Right lung (tissue), 5 donors: ENCODE data around the gene TFB1M. TPM values are rescaled to one million over a fixed set of nuclear protein-coding genes. Genes with fewer than 3 reads are reported as not detected.

Experiments
- DNase-seq, 2 donors: peaks; one replicate each; pipeline ENCODE4 v3.0.0-alpha.2; 2013
- polyA plus RNA-seq, 5 donors: library from polyadenylated mRNA; unstranded; fragments of 120-200 nt; gene quantifications; one replicate each; pipeline versions ENCODE4 v1.2.1 to v1.2.3, GENCODE V29; 2013; ENCODE audit warnings: inconsistent platforms in 1 of 5, low replicate concordance in 1 of 5; ENCODE audit not compliant: insufficient read length in 5 of 5, insufficient read depth in 1 of 5

TFB1M gene
- polyA plus RNA-seq, 5 donors: 18.2 to 28.0 (median 25.7) TPM

GRCh38 chr6:155212616-155213380, 101.5 kb downstream of the TFB1M start:
- DNase-seq: no peak

DNA sequence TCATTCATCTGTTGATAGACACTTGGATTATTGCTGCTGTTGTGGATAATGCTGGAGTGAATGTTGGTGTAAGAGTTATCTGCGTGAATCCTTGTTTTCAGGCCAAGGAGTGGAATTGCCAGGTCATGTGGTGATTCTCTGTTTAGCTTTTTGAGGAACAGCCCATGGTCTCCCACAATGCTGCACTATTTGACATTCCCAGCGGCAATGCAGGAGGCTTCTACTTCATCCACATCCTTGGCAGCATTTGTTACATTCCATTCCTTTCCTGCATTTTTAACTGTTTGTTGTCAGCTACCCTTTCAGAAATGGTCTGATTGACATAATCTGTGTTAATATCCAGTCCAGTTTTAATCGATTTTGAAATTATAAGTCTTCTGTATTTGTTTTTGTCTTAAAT, 102.2 kb downstream of the TFB1M start:
- no peak for DNase-seq

GRCh38 chr6:155207223-155207622, 107.1 kb downstream of the TFB1M start:
- no peak for DNase-seq

Other genes starting within 250 kb of the TFB1M start
- 1 to 10 TPM in 4 of 5 donors, under 1 TPM in 1; 0.73 to 3.5 (median 2.3) TPM for gene CLDN20, start 50.5 kb downstream of the TFB1M start, polyA plus RNA-seq
- not detected for gene NOX3, start 141.4 kb upstream of the TFB1M start, polyA plus RNA-seq